Measurements from ENCODE around the gene CIDEC. TPM values are rescaled to one million over a fixed set of nuclear protein-coding genes. Genes with fewer than 3 reads are reported as not detected.

CIDEC gene
- total RNA-seq, 1 donor, result not detected

GRCh38 chr3:9912294-9912935, 32.4 kb upstream of the CIDEC start:
- Histone ChIP-seq H3K4me3 (ENCODE audit: insufficient read depth, low read length) (no peak overlapping the region), H4K20me1 (ENCODE audit: insufficient read depth, low read length) (peaks cover 2% of the 10 kb centered on the region), H3K27me3 (ENCODE audit: insufficient read depth, low read length) (no peaks in the 10 kb centered on the region), H2AFZ (ENCODE audit: low read length) (no peak overlapping the region), H3K9me3 (ENCODE audit: low read depth, low read length) (no peaks in the 10 kb centered on the region), H3K4me1 (ENCODE audit: insufficient read depth, low read length) (peaks cover 42% of the 10 kb centered on the region), H3K79me2 (ENCODE audit: insufficient read depth, low read length) (peaks cover 4% of the 10 kb centered on the region), H3K27ac (ENCODE audit: low read depth, low read length) (no peak overlapping the region), H3K4me2 (ENCODE audit: insufficient read depth, low read length) (no peak overlapping the region), H3K36me3 (ENCODE audit: insufficient read depth, low read length) (no peaks in the 10 kb centered on the region)
- TF ChIP-seq CTCF (IDR thresholded peaks at IDR 0.05; ENCODE audit: extremely low read depth, low read depth, low read length), result no peak
- no peak for DNase-seq (ENCODE audit: insufficient read length, low spot score, missing footprints)

- Histone ChIP-seq H3K27ac (ENCODE audit: low read depth, low read length) (no peak overlapping the region), H3K27me3 (ENCODE audit: insufficient read depth, low read length) (no peaks in the 10 kb centered on the region), H3K36me3 (ENCODE audit: insufficient read depth, low read length) (no peaks in the 10 kb centered on the region), H3K9me3 (ENCODE audit: low read depth, low read length) (no peaks in the 10 kb centered on the region), H3K79me2 (ENCODE audit: insufficient read depth, low read length) (no peaks in the 10 kb centered on the region), H2AFZ (ENCODE audit: low read length) (no peak overlapping the region), H3K4me3 (ENCODE audit: insufficient read depth, low read length) (no peak overlapping the region), H3K4me2 (ENCODE audit: insufficient read depth, low read length) (no peak overlapping the region), H4K20me1 (ENCODE audit: insufficient read depth, low read length) (peaks cover 2% of the 10 kb centered on the region), H3K4me1 (ENCODE audit: insufficient read depth, low read length) (peaks cover 36% of the 10 kb centered on the region)
- DNase-seq (ENCODE audit: insufficient read length, low spot score, missing footprints), result no peak
- TF ChIP-seq CTCF (IDR thresholded peaks at IDR 0.05; ENCODE audit: extremely low read depth, low read depth, low read length), result no peak
These were observed 31.8 kb upstream of the CIDEC start for GRCh38 chr3:9911863-9912262.

- Histone ChIP-seq H3K4me3 (ENCODE audit: insufficient read depth, low read length) (no peak overlapping the region), H4K20me1 (ENCODE audit: insufficient read depth, low read length) (peaks cover 2% of the 10 kb centered on the region), H2AFZ (ENCODE audit: low read length) (no peak overlapping the region), H3K4me2 (ENCODE audit: insufficient read depth, low read length) (no peak overlapping the region), H3K27ac (ENCODE audit: low read depth, low read length) (no peak overlapping the region), H3K9me3 (ENCODE audit: low read depth, low read length) (no peaks in the 10 kb centered on the region), H3K36me3 (ENCODE audit: insufficient read depth, low read length) (no peaks in the 10 kb centered on the region), H3K27me3 (ENCODE audit: insufficient read depth, low read length) (no peaks in the 10 kb centered on the region), H3K79me2 (ENCODE audit: insufficient read depth, low read length) (no peaks in the 10 kb centered on the region), H3K4me1 (ENCODE audit: insufficient read depth, low read length) (peaks cover 19% of the 10 kb centered on the region)
- no peak for DNase-seq (ENCODE audit: insufficient read length, low spot score, missing footprints)
- no peak for TF ChIP-seq CTCF (IDR thresholded peaks at IDR 0.05; ENCODE audit: extremely low read depth, low read depth, low read length)
These were observed 29.4 kb upstream of the CIDEC start for GRCh38 chr3:9909221-9910013.

GRCh38 chr3:9908286-9908685, 28.2 kb upstream of the CIDEC start:
- Histone ChIP-seq H3K27me3 (ENCODE audit: insufficient read depth, low read length) (no peaks in the 10 kb centered on the region), H3K9me3 (ENCODE audit: low read depth, low read length) (no peaks in the 10 kb centered on the region), H3K4me2 (ENCODE audit: insufficient read depth, low read length) (no peak overlapping the region), H2AFZ (ENCODE audit: low read length) (no peak overlapping the region), H3K4me1 (ENCODE audit: insufficient read depth, low read length) (peaks cover 16% of the 10 kb centered on the region), H3K4me3 (ENCODE audit: insufficient read depth, low read length) (no peak overlapping the region), H3K36me3 (ENCODE audit: insufficient read depth, low read length) (no peaks in the 10 kb centered on the region), H3K79me2 (ENCODE audit: insufficient read depth, low read length) (no peaks in the 10 kb centered on the region), H4K20me1 (ENCODE audit: insufficient read depth, low read length) (peaks cover 2% of the 10 kb centered on the region), H3K27ac (ENCODE audit: low read depth, low read length) (no peak overlapping the region)
- DNase-seq (ENCODE audit: insufficient read length, low spot score, missing footprints), result no peak
- no peak for TF ChIP-seq CTCF (IDR thresholded peaks at IDR 0.05; ENCODE audit: extremely low read depth, low read depth, low read length)

All from osteoblast (primary cell).